Measurements from ENCODE around the gene MICA.

- TF ChIP-seq CTCF (IDR thresholded peaks at IDR 0.05) (no peak), EP300 (IDR thresholded peaks at IDR 0.05) (no peak)
These were observed 21.7 kb upstream of the MICA start for GRCh38 chr6:31381666-31382065.

Measured in tibial nerve (tissue), 4 donors.